HG02970 (cell line): Measurements from ENCODE around the gene RASAL1.

Source experiments
- ATAC-seq: cut with Tn5 transposase; IDR thresholded peaks from one replicate; pipeline ENCODE4 v1.9.1; 2021; ENCODE audit warnings: mild to moderate bottlenecking, moderate library complexity, moderate number of reproducible peaks; ENCODE audit not compliant: unreplicated experiment, low FRiP score

RASAL1 gene

DNA sequence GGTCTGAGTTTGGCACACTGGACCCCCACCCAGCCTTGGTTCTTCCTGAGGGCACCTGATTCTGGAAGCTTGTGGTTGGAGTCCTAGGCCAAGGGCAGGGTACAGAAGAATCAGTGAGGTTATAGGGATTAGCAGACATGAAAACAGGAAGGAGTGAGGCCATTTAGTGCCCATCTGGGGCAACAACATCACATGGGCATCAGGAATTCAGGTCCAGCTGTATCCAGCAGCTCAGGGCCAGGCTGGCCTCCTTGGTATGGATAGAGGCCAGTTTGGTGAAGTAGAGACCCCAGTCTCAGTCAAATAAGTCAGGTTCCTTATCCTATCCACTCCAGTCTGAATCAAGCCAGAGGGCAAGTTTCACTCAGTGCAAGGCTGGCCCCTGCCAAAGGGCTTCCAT is 36.2 kb downstream of the RASAL1 start:
- no peak for ATAC-seq

DNA sequence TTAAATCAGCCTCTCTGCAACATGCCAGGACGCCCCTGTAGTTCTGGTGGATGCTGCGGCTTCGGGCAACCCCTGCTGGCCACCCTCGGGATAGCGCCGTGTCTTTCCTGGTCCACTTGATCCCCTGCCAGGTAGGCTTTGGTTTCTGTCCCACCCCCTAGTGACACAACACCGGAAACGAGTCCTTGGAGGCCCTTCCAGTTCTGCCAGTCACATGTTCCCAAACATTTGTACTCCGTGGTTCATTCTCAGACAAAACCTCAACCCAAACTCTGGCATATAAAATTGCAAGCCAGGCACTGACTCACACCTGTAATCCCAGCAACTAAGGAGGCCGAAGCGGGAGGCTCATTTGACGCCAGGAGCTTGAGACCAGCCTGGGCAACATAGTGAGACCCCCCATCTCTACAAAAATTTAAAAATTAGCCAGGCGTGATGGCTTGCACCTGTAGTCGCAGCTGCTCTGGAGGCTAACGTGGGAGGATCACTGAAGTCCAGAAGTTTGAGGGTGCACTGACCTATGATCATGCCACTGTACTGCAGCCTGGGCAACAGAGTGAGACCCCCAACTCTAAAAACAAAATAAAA is 37.0 kb downstream of the RASAL1 start:
- ATAC-seq: no peak

DNA sequence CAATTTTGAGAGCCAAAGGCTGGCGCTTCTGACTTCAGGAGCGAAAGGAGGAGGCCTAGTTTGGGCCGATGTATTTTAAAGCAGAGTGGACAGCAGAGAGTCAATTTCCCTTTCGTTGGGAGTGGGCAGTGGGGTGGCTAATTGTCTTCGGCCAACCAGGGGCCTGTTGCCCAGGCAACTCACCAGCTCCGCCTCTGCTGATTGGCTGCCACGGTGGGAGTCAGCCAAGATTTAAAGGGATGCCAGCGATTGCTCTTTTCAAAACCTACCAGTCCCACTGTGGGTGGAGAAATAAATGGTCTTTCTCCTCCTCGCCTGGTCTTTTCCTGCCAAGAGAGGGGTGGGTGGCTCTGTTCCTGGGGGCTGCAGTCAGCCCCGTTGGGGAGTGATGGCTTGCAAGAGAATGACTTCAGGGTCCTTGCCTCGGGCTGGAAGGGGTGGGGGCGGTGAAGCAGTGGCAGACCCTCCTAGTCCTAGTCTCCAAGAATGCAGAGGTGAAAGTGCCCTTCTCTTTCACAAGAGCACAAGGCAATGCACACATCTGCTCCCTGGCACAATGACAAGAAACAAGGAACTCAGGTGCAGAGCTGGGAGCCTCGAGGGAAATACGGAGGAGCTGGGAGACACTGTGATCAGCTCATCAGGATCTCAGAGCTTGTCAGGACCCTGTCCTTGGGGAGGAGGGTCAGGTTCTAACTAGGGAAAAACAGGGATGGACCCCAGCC is 37.7 kb downstream of the RASAL1 start:
- no peak for ATAC-seq

DNA sequence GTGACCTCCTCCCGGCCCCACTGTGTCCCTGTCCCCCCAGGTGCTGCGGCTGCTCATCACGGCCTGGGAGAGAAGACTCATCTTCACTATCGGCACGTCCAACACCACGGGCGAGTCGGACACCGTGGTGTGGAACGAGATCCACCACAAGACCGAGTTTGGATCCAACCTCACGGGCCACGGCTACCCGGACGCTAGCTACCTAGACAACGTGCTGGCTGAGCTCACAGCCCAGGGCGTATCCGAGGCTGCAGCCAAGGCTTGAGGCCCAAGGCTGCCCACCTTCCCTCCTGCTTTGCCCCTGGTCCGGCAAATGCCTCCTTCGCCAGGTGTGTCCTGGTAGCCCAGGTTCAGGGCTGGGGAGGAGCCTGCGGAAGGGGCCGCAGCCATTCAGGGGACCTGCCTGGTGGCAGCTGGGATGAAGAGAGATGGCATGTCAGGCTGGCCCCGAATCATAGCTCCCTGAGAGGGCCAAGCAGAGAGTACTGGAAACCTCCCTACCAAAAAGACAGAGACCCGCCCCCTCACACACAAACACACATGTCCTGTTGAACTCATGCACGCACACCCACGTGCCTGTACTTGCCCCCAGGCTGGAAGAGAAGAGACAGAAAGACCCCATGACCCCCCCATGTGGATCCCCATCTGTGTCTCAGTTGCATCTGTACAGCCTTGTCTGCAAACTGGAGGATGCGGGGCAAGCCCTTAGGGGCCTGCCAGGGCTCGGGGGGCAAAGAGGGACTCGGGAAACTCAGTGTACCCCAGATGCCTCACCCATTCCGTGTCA is 38.7 kb downstream of the RASAL1 start:
- ATAC-seq: no peak

DNA sequence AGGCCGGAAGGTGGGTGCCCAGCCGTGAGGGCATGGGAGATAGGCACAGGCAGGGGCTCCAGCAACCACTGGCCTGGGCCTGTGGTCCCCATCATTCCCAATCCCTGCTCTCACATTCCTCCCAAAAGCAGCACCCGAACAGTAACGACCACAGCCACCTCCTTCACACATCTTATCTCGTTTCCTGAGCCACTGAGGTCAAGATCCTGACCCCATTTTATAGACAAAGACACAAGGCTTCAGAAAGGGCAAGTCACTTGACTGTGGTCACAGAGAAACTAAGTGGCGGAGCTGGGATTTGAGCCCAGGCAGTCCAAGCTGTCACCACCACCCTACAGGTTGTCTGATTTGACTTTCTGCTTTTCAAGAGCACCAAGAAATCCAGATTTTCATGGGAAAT is 40.2 kb downstream of the RASAL1 start:
- no peak for ATAC-seq

DNA sequence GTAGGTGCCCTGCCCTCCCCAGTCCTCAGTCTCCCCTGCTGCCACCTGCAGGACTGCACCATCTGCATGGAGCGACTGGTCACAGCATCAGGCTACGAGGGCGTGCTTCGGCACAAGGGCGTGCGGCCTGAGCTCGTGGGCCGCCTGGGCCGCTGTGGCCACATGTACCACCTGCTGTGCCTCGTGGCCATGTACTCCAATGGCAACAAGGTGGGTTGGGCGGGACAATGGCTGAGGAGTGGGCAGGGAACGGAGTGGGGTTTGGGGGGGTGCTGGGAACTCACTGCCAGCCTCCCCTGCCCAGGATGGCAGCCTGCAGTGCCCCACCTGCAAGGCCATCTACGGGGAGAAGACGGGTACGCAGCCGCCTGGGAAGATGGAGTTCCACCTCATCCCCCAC is 40.8 kb downstream of the RASAL1 start:
- no peak for ATAC-seq

DNA sequence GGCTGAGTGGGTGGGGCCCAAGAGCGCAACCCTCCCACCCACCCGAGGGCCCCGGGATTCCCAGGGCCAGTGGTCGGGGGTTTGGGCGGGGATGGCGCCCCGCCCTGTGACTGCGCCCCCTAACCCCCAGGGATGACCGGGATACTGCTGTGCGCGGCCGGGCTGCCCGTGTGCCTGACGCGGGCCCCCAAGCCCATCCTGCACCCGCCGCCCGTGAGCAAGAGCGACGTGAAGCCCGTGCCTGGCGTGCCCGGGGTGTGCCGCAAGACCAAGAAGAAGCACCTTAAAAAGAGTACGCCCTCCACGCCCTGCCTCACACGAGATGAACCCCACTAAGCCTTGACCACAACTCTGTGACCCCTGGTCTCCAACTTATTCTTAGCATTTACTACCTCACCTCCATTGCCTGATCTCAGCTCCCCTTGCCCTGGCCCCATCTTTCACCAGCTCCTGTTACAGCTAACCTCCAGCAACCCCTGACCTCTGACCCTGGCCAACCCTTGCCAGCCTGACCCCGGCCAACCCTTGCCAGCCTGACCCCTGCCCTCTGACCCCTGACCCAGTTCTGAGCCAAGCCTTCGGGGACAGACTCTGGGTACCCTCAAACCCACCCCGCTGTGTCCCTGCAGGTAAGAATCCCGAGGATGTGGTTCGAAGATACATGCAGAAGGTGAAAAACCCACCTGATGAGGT is 42.0 kb downstream of the RASAL1 start:
- ATAC-seq: no peak

DNA sequence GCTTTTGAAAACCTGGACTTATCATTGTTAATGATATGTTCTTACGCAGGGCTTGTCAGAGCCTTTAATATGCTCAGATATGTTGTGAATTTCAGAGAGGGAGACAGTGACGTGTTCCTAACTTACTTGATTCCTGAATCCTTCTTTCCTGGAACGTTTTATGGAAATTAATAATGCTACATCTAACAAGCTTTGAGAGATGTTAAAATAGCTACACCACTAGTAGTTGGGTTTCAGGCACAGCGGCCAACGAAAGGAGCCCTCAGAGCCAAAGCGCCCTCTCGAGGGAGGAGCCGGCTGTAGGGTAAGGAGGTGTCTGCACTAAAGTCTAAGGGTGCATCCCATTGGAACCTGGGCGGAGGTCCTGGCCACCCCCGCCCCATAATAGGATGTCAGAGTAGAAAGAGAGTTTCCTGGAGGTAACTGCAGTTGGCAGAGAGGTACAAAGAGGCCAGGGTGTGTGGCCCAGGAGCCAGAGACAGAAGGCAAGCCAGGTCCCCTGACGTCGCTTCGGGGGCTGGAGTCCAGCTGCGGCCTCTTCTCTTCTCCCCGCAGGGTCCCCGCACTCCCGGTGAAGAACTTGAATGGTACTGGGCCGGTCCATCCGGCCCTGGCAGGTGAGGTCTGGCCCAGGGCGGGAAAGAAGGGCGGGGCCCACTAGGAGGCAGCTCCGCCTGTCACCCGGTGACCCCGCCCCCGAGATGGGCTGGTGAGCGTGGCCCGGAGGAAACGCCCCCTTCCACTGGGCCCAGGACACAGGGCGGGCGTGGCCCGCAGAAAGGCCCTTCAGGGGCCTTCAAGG is 42.8 kb downstream of the RASAL1 start:
- no peak for ATAC-seq

DNA sequence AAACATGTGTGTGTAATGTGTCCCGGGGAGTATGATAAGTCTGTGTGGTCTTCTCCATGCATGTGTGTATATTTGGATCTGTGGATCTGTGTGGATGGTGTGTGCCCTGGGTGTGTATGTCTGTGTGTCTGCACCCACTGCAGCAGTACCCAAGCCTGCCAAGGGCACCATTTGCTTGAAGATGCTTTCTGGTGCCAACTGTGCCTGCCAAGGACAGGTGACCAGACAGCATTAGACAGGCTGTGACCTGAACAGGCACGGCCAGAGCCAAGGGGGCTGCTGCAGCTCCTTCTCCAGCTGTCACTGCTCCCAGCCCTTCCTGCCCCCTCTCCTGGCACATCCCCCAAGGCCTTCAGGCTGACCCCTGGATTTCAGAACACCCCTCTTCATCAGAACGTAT is 44.1 kb downstream of the RASAL1 start:
- ATAC-seq: no peak

DNA sequence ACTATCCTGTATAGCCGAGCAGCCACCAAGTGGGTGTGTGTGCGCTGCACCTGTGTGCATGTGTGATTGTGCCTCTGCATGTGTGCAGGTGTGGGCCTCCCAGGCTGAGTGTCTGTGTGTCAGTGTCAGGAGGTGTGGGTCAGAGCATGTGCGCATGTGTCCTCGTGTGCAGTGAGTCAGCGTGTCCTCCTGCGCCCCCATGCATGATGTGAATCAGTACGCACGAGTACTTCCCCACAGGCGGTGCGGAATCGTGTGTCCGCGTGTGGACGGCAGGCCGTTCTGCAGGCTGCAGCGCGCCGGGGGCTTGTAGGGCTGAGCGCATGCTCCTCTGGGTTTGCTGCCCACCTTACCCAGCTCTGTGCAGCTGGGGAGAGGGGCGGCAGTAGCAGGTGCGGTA is 44.8 kb downstream of the RASAL1 start:
- no peak for ATAC-seq

DNA sequence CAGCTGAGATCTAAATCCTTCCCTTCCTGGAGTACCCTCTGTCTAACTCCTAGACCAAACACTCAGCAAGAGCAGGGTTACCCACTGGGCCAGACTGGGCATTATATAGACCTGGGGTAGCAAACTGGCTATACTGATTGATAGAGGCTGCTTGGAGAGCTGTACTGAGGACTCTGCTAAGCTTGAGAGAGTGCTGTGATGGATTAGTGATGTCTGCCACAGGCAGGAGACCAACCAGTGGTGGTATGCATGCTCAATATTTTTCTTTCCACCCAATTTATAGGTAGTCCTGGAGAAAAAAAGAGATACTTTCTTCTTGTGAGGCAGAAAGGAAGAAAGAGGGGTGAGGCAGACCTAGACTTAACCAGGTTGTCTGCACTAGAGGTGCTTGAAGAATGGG is 45.7 kb downstream of the RASAL1 start:
- ATAC-seq: no peak

DNA sequence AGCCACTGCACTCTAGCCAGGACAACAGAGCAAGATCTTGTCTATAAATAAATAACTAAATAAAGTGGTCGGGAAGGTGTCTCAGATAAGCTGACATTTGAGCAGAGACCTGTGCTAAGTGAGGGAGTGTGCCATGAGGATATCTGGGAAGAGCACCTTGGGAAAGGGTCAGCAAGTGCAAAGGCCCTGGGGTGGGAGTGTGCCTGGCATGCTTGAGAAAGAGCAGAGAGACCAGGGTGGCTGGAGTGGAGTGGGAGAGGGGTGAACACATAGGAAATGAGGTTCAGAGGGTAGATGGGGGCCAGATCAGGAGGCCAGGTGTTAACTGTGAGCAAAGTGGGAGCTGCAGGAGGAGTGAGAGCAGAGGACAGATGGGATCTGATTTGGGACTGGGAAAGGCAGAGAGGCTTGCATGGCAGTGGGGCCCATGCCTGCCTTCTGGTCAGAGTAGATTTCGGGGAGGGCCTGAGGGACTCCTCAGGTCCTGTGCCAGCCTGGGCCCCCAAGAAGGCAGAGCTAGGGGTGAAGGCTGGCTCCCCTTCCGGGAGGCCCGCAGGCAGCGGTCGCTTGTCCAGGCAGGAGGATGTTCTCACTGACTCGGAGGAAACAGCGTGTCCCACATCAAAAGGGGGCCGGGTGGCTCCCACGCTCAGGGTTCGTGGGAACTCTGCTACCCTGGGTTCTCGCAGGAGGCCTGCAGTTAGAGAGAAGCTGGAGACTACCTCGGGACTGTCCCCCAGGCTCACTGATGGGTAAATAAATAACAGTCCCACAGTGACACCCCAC is 46.4 kb downstream of the RASAL1 start:
- no peak for ATAC-seq

DNA sequence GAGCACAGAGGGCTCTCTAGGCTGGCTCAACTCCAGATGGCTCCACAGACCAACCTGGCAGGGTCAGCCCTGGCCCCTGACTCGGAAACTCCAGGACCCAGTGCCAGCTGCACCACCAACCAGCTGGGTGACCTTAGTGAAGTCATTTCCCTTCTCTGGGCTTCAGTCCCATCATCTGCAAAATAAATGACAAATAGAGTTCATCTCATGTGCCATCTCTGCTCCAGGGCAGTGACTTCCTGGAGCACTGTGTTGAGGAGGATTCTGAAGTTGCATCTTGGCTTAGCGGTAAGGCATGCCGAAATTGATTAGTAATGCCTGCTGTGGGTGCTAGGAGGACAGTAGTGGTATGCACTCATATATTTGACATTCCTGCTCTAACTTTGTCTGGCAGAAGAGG is 47.5 kb downstream of the RASAL1 start:
- ATAC-seq: no peak

DNA sequence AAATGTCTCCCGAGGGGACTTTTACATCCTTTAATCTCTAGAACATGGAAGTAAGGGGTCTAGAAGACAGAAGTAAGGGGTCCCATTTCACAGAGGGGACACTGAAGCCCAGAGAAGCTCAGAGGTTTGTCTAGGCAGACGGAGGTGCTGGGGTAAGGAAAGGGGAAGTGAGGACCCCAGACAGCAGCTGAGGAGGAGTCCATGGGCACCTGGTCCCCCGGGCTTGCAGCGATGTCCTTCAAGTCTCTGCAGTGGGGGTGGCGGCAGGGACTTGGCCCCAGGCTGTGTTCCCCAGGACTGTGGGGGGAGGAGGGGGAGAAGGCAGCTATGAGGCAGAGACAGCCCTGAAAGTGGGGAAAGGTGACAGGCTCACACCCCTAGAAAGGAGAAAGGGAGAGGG is 48.4 kb downstream of the RASAL1 start:
- ATAC-seq: no peak

DNA sequence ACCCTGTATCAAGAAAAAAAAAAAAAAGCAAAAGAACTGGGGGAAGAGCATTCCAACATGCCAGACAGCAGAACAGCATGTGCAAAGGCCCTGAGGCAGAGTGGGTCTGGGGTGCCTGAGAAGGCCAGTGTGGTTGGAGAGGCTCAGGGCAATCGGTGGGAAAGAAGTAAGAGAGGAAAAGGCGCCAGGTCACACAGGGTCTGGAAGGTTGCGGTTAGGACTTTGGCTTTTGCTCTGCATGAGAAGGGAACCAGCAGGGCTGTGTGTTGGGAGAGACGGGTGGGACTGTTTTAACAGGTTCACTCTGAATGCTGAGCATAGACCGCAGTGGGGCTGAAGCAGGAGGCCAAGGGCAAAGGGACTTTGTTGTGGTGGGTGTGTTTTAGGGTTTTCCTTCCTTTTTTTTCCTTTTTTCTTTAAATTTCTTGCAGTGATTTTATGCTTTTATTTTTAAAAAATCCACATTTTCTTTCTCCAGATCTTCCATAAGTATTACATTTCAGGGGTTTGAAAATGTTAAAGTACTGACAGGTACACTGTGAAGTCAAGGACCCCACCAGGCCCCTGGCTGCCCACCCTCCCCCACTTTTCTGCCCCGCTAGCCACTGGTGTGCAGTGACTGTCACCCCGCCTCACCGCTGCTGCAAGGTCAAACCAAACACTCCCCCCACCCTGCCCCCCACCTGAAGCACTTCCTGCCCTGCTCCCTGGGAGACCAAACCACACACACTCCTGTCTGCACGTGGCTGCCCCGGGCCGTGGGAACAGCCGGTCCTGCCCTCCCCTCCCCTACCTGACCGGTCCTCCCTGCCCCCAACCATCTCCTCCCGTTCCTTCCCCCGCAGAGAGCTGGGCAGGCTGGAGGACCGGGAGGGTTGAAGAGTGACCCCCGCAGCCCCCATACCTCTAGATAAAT is 49.1 kb downstream of the RASAL1 start:
- ATAC-seq: no peak

DNA sequence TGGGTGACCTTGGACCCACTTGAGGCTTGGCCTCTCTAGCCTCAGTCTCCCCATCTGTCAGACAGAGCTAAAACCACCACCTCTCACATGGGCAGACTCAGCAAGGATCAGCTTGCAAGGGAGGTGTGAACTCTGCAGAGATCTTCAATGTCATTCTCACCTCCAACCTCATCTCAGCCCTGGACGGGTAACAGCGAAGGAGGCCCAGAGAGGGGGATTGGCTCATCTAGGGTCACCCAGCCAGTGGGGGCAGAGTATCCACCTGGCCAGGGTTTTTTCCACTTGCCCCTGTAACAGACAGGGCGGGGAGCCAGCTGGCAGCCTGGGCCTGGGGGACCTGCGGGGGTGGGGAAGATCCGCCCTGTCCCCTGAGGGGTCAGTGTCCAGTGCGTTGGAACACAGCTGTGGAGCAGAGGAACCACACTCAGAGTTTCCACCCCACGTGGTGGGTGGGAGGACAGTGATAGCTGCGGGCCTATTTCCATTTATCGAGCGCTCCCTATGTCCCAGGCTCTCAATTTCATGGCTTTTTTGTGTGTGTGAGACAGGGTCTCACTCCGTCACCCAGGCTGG is 51.6 kb downstream of the RASAL1 start:
- ATAC-seq: no peak

DNA sequence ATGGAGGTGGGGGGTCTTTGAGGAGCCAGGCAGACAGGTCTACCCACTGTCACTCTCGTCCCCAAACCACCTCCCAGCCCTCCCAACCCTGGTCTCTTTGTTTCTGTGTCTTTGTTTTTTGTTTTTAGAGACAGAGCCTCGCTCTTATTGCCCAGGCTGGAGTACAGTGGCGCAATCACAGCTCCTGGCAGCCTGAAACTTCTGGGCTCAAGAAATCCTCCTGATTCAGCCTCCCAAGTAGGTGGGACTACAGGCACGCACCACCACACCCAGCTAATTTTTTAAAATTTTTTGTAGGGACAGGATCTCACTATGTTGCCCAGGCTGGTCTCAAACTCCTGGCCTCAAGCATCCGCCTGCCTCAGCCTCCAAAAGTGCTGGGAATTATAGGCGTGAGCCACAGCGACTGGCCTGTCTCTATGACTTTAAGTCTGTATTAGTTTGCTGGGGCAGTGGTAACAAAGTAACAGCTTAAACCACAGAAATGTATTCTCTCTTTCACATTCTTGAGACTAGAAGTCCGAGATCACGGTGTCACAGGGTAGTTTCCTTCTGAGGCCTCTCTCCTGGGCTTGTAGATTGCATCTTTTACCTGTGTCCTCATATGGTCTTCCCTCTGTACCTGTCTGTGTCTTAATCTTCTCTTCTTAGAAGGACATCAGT is 52.9 kb downstream of the RASAL1 start:
- ATAC-seq: no peak

DNA sequence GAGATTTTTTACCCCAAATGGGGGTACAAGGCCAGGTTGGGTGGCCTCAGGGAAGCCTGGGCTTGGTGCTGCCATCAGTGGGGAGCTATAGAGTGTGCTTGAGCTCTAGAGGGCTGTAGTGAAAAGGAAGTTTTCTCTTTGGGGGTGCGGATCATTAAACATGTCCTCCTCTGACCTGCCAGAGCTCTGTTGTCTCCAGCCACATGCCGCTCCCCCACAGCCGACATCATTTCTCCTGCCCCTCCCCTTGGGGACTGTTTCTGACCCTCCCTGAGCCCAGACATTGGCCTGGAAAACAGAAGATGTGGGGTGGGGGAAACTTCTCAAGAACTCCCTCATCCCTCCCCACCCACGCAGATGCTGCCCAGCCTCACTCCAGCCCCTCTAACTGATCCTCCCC is 53.7 kb downstream of the RASAL1 start:
- ATAC-seq: no peak
